H1 (cell line): ENCODE data around the gene ASIP. TPM values are rescaled to one million over a fixed set of nuclear protein-coding genes. Genes with fewer than 3 reads are reported as not detected.

Source experiments
- CTCF ChIA-PET: fragments of 300-600 bp; sonication (Branson Sonifier 250); formaldehyde crosslinking; loops from one replicate; lab custom pipeline; 2021; ENCODE audit not compliant: partially characterized antibody; lab: Charles Lee
- POLR2A ChIA-PET: fragments of 300-600 bp; sonication (Branson Sonifier 250); formaldehyde crosslinking; loops from one replicate; lab custom pipeline; 2021; ENCODE audit warnings: inconsistent platforms; ENCODE audit not compliant: partially characterized antibody; lab: Charles Lee
- DNase-seq, 2 experiments: peaks; one replicate each; pipeline versions ENCODE4 v3.0.0 to v3.0.0-alpha.2; 2010 to 2022; ENCODE audit warnings: low spot score in 2 of 2, low read depth in 1 of 2, mixed read lengths in 1 of 2
- FAIRE-seq: peaks from 2 replicates; lab custom pipeline; 2011; peaks lifted over from hg19 to GRCh38; lab: Jason Lieb, UNC
- H2AFZ ChIP-seq: 2 replicates; pipeline ENCODE4 v1.8.1; 2012; ENCODE audit warnings: low read length, inconsistent platforms
- H2AK5ac ChIP-seq: 2 replicates; pipeline ENCODE4 v1.6.1; 2013; ENCODE audit warnings: low read depth, low read length
- H2BK120ac ChIP-seq: replicated peaks from 2 replicates; pipeline ENCODE3; 2013; ENCODE audit warnings: low read depth, low read length, inconsistent platforms
- H2BK12ac ChIP-seq: 2 replicates; pipeline ENCODE4 v1.6.1; 2013; ENCODE audit warnings: low read depth, low read length
- H2BK15ac ChIP-seq: 2 replicates; pipeline ENCODE4 v1.6.1; 2013; ENCODE audit warnings: low read length
- H2BK20ac ChIP-seq: 2 replicates; pipeline ENCODE4 v1.6.1; 2013; ENCODE audit warnings: low read length
- H2BK5ac ChIP-seq: 2 replicates; pipeline ENCODE4 v1.6.1; 2013; ENCODE audit warnings: low read depth, low read length
- H3K14ac ChIP-seq: 2 replicates; pipeline ENCODE4 v1.6.1; 2013; ENCODE audit warnings: inconsistent platforms; ENCODE audit not compliant: insufficient read length
- H3K18ac ChIP-seq: 2 replicates; pipeline ENCODE4 v1.6.1; 2013; ENCODE audit warnings: low read length; ENCODE audit errors: extremely low read depth
- H3K23ac ChIP-seq: 2 replicates; pipeline ENCODE4 v1.6.1; 2013; ENCODE audit warnings: inconsistent platforms; ENCODE audit not compliant: insufficient read length
- H3K23me2 ChIP-seq: 2 replicates; pipeline ENCODE4 v1.6.1; 2013; ENCODE audit warnings: low read depth, low read length
- H3K27ac ChIP-seq: 2 replicates; pipeline ENCODE4 v1.6.1; 2011; ENCODE audit warnings: low read depth, low read length, inconsistent platforms
- H3K27me3 ChIP-seq, 4 experiments: replicated peaks in 1 of 4; 1 replicate in 1 of 4; 2 replicates in 3 of 4; pipeline versions ENCODE4 v1.6.1 to v1.8.1; 2011 to 2013; ENCODE audit warnings: low read length in 3 of 4, mild to moderate bottlenecking in 3 of 4, inconsistent platforms in 2 of 4, mixed read lengths in 2 of 4, moderate library complexity in 1 of 4; ENCODE audit not compliant: control insufficient read depth in 3 of 4, insufficient read depth in 3 of 4; ENCODE audit errors: extremely low read depth in 1 of 4
- H3K36me3 ChIP-seq, 4 experiments: 2 replicates each; pipeline versions ENCODE4 v1.6.1 to v1.8.1; 2011 to 2013; ENCODE audit warnings: mild to moderate bottlenecking in 4 of 4, low read length in 3 of 4, moderate library complexity in 2 of 4, control low read depth in 1 of 4, inconsistent platforms in 1 of 4; ENCODE audit not compliant: insufficient read depth in 4 of 4, control insufficient read depth in 2 of 4
- H3K4ac ChIP-seq: replicated peaks from 2 replicates; pipeline ENCODE3; 2013; ENCODE audit warnings: low read length, low read depth, mixed read lengths, inconsistent platforms; ENCODE audit not compliant: insufficient read length
- H3K4me1 ChIP-seq, 4 experiments: replicated peaks in 1 of 4; 1 replicate in 1 of 4; 2 replicates in 3 of 4; pipeline versions ENCODE4 v1.6.1 to v1.8.1; 2011 to 2013; ENCODE audit warnings: low read length in 3 of 4, inconsistent platforms in 2 of 4, mixed read lengths in 1 of 4; ENCODE audit not compliant: insufficient read depth in 4 of 4, control insufficient read depth in 3 of 4
- H3K4me2 ChIP-seq, 2 experiments: 2 replicates each; pipeline versions ENCODE4 v1.6.1 to v1.8.1; 2011 to 2013; ENCODE audit warnings: low read depth in 2 of 2, low read length in 2 of 2, control low read depth in 1 of 2, inconsistent platforms in 1 of 2, mild to moderate bottlenecking in 1 of 2; ENCODE audit not compliant: insufficient read depth in 1 of 2
- H3K4me3 ChIP-seq, 4 experiments: fragments of 200-600, 300-600 bp in 1 of 4; sonication (generic), shearing (Covaris generic), sonication (Bioruptor Twin) in 1 of 4; 2 replicates each; pipeline versions ENCODE4 v1.5.1 to v1.8.1; 2011 to 2016; ENCODE audit warnings: low read length in 4 of 4, low read depth in 3 of 4, control low read depth in 2 of 4, inconsistent platforms in 2 of 4, mild to moderate bottlenecking in 2 of 4, mixed read lengths in 1 of 4, moderate library complexity in 1 of 4; ENCODE audit not compliant: insufficient read depth in 2 of 4; ENCODE audit errors: extremely low read depth in 1 of 4
- H3K56ac ChIP-seq: replicated peaks from 2 replicates; pipeline ENCODE3; 2013; ENCODE audit warnings: low read depth, mild to moderate bottlenecking, mixed read lengths, low read length, inconsistent platforms; ENCODE audit not compliant: insufficient read length
- H3K79me1 ChIP-seq: 2 replicates; pipeline ENCODE4 v1.6.1; 2013; ENCODE audit warnings: low read depth, low read length, control low read depth
- H3K79me2 ChIP-seq, 2 experiments: 2 replicates each; pipeline versions ENCODE4 v1.6.1 to v1.8.1; 2012 to 2013; ENCODE audit warnings: low read length in 2 of 2, mild to moderate bottlenecking in 2 of 2, inconsistent platforms in 1 of 2; ENCODE audit not compliant: insufficient read depth in 2 of 2, control insufficient read depth in 1 of 2
- H3K9ac ChIP-seq, 4 experiments: replicated peaks in 1 of 4; 1 replicate in 1 of 4; 2 replicates in 3 of 4; pipeline versions ENCODE4 v1.6.1 to v1.8.1; 2011 to 2013; ENCODE audit warnings: low read depth in 3 of 4, low read length in 3 of 4, control low read depth in 2 of 4, mild to moderate bottlenecking in 2 of 4, moderate library complexity in 2 of 4, inconsistent platforms in 1 of 4; ENCODE audit errors: extremely low read depth in 1 of 4
- H3K9me3 ChIP-seq, 2 experiments: 2 replicates each; pipeline versions ENCODE4 v1.6.1 to v1.8.1; 2012 to 2013; ENCODE audit warnings: mild to moderate bottlenecking in 2 of 2, moderate library complexity in 2 of 2, control low read depth in 1 of 2, inconsistent platforms in 1 of 2, low read depth in 1 of 2, low read length in 1 of 2, mixed read lengths in 1 of 2; ENCODE audit not compliant: insufficient read depth in 2 of 2
- H4K20me1 ChIP-seq, 2 experiments: replicated peaks in 1 of 2; 2 replicates each; pipeline versions ENCODE3 to v1.8.1; 2011 to 2013; ENCODE audit warnings: inconsistent platforms in 2 of 2, low read length in 2 of 2, mild to moderate bottlenecking in 1 of 2; ENCODE audit not compliant: insufficient read depth in 2 of 2, control insufficient read depth in 1 of 2
- H4K5ac ChIP-seq: 2 replicates; pipeline ENCODE4 v1.6.1; 2013; ENCODE audit warnings: low read length, low read depth, mixed read lengths, inconsistent platforms; ENCODE audit not compliant: insufficient read length
- H4K8ac ChIP-seq: 2 replicates; pipeline ENCODE4 v1.8.0; 2013; ENCODE audit warnings: mild to moderate bottlenecking, moderate library complexity, low read length, inconsistent platforms; ENCODE audit not compliant: insufficient read depth; ENCODE audit errors: extremely low read depth
- H4K91ac ChIP-seq: replicated peaks from 2 replicates; pipeline ENCODE3; 2013; ENCODE audit warnings: low read length, mixed read lengths, inconsistent platforms; ENCODE audit not compliant: insufficient read length
- BCL11A ChIP-seq, 2 experiments: IDR thresholded peaks; one replicate each; pipeline ENCODE4 v1.6.1; 2011; ENCODE audit warnings: low read depth in 2 of 2, low read length in 2 of 2, mild to moderate bottlenecking in 2 of 2
- KDM1A ChIP-seq: fragments of 200-600, 300-600 bp; sonication (generic); IDR thresholded peaks from 2 replicates; pipeline ENCODE4 v1.7.1; 2016; ENCODE audit warnings: mild to moderate bottlenecking, low read length, borderline replicate concordance
- RBBP5 ChIP-seq: IDR thresholded peaks from 2 replicates; pipeline ENCODE4 v1.7.1; 2012; ENCODE audit warnings: low read depth, mild to moderate bottlenecking, inconsistent platforms, low read length, moderate library complexity, borderline replicate concordance
- RXRA ChIP-seq: IDR thresholded peaks from 2 replicates; pipeline ENCODE4 v1.6.1; 2011; ENCODE audit warnings: low read depth, mild to moderate bottlenecking, low read length, moderate library complexity; ENCODE audit not compliant: insufficient read depth
- polyA plus RNA-seq, 7 experiments: library from polyadenylated mRNA; depleted of rRNA in 3 of 7; stranded (reverse) in 5 of 7; unstranded in 2 of 7; fragments of >200 nt in 5 of 7; fragments of 200-250 nt in 2 of 7; gene quantifications; 1 replicate in 5 of 7; 2 replicates in 1 of 7; 4 replicates in 1 of 7; pipeline versions ENCODE4 v1.2.1 to v1.2.3, GENCODE V29; 2011 to 2013; ENCODE audit warnings: missing spikeins in 2 of 7, mixed read lengths in 2 of 7
- total RNA-seq: library from RNA; stranded (reverse); fragmentation: NEBNext Ultra II Directional; extraction: Animal tissue kit (Norgen Biotek cat#: 25700); gene quantifications from 2 replicates; pipeline ENCODE4 v1.2.1, GENCODE V29; 2021

The ASIP gene
- total and polyA plus RNA-seq, 2 of the 8 experiments (the other 6 are each of a cell fraction or from before 2014, with no cell fraction given), result not detected

DNA sequence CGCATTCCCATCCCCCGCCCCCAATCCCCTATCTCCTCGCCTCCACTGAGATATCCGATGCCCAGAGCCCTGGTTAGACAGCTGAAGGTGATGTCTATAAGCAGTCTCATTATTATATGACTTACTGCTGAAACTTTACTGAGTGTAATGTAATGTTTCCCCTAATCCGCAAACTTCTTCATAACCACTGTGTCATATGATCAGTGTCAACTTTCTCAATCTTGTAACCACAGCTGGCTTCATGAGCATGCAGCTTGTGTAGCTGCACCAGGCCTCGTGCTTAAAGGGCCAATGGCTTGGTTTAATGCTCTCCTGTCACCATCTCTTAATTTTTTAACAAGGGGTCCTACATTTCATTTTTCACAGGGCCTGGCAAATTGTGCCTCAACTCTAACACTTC lies 8.1 kb downstream of the ASIP start (continued):
- TF ChIP-seq KDM1A, result no peak

DNA sequence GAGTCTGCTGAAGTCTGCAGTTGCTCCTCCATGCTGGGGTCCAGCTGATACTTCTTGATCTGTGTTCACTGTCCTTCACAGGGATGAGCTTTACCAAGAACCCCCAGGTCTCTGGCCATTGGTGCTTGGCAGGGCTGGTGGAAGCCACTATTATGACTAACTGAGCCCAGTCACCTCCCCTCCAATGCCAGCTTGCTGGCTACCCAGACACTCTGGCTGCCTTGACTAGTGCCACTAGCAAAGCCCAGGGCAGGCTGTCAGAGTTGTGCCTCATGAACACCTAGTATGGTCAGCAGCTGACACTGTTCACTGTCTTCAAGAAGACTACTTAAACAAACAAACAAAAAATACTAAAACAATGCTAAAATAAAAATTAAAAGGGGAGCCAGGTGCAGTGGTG lies 8.8 kb downstream of the ASIP start:
- Histone ChIP-seq H2BK12ac (no peak overlapping the region), H3K14ac (no peak overlapping the region), H4K5ac (no peak overlapping the region), H3K36me3 (no peaks in the 10 kb centered on the region), H3K4ac (no peak overlapping the region), H2AK5ac (no peak overlapping the region), H2BK120ac (no peak overlapping the region), H3K4me1 (no peaks in the 10 kb centered on the region), H3K27ac (no peak overlapping the region), H3K27me3 (no peaks in the 10 kb centered on the region), H2BK5ac (no peak overlapping the region), H3K79me2 (no peaks in the 10 kb centered on the region), H2BK15ac (no peak overlapping the region), H4K91ac (no peak overlapping the region), H3K79me1 (no peaks in the 10 kb centered on the region), H4K8ac (no peak overlapping the region), H4K20me1 (peaks cover 0 to 2% of the 10 kb centered on the region in 2 experiments), H2BK20ac (no peak overlapping the region), H2AFZ (no peak overlapping the region), H3K23ac (no peak overlapping the region), H3K4me2 (no peak overlapping the region), H3K4me3 (no peak overlapping the region), H3K9me3 (no peaks in the 10 kb centered on the region), H3K18ac (no peak overlapping the region), H3K9ac (no peak overlapping the region), H3K56ac (no peak overlapping the region), H3K23me2 (no peaks in the 10 kb centered on the region)
- no peak for FAIRE-seq
- ChIA-PET CTCF (interaction anchor here (0.9 to 4.3 kb wide), 3 partner anchors 32 to 59 kb away, joined by 3 to 13 read pairs (median 7); no protein-coding TSS in a partner anchor), POLR2A (interaction anchor here (1.4 kb wide), 1 partner anchor 53 kb away, joined by 3 read pairs; the partner anchor contains the start of gene AHCY)
- DNase-seq, result no peak
- TF ChIP-seq RBBP5 (no peak), BCL11A (IDR thresholded peaks at IDR 0.05; ENCODE audit: low read depth in 2 of 2, low read length in 2 of 2) (no peak), RXRA (no peak)
